Measurements from ENCODE around the gene SLC7A5. TPM values are rescaled to one million over a fixed set of nuclear protein-coding genes. Genes with fewer than 3 reads are reported as not detected.
A peak's percentile ranks its signal among the peaks of the same experiment; 100 is the strongest.
"Not testable (repeated sequence)": the region's sequence is repeated elsewhere in the genome, so short reads cannot be mapped to it uniquely, and the experiment has no call there.

The SLC7A5 gene
- total RNA-seq, 1 donor from 2014 or later = 40.4 TPM

DNA sequence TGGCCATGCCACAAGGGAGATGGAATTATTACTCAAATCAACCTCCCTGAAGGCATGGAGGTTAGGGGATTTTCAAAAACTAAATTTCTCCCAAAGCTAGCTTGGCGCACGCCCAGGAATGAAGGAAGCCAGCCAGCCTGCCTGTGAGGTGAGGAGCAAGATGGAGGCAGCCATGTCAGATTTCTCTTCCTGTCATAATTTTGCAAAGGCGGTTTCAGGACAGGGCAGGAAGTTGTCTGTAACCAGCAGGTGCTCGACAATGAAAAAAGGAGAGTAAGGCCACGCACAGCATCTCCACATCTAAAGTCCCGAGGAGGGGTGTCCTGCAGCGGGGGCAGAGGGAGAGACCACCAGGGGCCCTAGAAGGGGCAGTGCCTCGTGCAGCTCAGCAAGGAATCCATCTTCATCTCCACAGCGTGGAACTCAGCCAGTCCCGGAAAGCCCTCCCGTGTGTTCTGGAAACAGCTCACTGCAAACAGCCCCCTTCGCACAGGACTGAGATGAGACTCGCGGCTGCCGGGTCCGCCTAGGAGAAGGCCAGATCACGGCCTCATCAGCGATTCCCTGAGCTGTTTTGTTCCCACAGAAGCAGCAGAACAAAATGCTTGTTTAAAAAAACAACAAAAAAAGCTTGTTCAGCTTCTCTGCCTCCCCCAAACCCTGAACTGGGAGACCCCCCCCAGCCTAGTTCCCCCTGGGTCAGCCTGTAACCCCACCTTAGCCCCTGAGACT lies 47.8 kb downstream of the SLC7A5 start:
- H3K9me3 Mint-ChIP-seq = no peaks in the 10 kb centered on the region
- TF ChIP-seq, protein P1, sequence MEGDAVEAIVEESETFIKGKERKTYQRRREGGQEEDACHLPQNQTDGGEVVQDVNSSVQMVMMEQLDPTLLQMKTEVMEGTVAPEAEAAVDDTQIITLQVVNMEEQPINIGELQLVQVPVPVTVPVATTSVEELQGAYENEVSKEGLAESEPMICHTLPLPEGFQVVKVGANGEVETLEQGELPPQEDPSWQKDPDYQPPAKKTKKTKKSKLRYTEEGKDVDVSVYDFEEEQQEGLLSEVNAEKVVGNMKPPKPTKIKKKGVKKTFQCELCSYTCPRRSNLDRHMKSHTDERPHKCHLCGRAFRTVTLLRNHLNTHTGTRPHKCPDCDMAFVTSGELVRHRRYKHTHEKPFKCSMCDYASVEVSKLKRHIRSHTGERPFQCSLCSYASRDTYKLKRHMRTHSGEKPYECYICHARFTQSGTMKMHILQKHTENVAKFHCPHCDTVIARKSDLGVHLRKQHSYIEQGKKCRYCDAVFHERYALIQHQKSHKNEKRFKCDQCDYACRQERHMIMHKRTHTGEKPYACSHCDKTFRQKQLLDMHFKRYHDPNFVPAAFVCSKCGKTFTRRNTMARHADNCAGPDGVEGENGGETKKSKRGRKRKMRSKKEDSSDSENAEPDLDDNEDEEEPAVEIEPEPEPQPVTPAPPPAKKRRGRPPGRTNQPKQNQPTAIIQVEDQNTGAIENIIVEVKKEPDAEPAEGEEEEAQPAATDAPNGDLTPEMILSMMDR (conservative IDR thresholded peaks at IDR 0.05) = no peak
- no peaks in the 10 kb centered on the region for H3K36me3 Mint-ChIP-seq
- DNase-seq (ENCODE audit: extremely low spot score, unreplicated experiment) = no peak
- H3K4me1 Mint-ChIP-seq (ENCODE audit: unreplicated experiment) = peaks cover 19% of the 10 kb centered on the region
- peaks cover 6% of the 10 kb centered on the region for H3K27me3 Mint-ChIP-seq
- peak overlapping the region; percentile 70 for H3K27ac Mint-ChIP-seq
- no peak overlapping the region for H3K4me3 Mint-ChIP-seq

DNA sequence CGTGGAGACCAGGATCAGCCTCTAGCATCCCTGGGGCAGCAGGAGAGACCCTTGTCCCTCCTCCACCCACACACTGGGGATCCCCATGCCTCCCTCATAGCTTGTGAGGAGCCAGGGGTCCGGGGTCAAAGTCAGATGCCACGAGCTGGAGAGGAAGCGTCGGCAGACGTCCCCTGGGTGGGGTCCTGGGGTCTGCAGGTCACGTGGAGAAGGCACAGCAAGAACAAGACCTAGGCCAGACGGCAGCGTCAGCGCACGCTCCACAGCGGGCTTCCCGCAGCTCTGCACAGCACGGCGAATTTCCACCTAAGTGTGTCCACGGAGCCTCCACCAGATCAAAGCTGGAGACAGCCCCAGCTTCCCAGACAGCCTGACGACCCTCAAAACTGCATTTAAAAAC lies 49.3 kb downstream of the SLC7A5 start:
- H3K4me3 Mint-ChIP-seq = no peak overlapping the region
- no peak overlapping the region for H3K27ac Mint-ChIP-seq
- H3K9me3 Mint-ChIP-seq = no peaks in the 10 kb centered on the region
- no peaks in the 10 kb centered on the region for H3K36me3 Mint-ChIP-seq
- TF ChIP-seq, protein P1 (conservative IDR thresholded peaks at IDR 0.05) = no peak
- DNase-seq (ENCODE audit: extremely low spot score, unreplicated experiment) = no peak
- H3K4me1 Mint-ChIP-seq (ENCODE audit: unreplicated experiment) = peaks cover 19% of the 10 kb centered on the region
- peaks cover 6% of the 10 kb centered on the region for H3K27me3 Mint-ChIP-seq

DNA sequence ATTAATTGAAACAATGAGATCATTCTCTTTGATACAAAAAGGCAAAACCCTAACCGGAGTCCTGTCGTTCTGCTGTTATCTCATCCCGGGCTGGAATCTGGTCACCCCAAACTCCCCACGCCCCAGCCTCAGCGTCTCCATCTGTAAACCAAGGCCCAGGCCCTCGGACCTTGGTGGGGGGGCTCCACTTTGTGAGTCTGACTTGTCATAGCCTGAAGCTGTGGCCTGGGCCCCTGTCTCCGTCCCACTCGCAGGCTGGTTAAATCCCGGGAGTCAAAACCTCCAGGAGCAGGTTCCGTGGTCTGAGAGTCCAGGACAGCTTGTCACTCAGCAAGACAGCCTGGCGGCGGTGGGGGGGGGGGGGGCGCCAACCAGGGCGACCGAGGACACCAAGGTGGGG lies 50.0 kb downstream of the SLC7A5 start:
- Mint-ChIP-seq H3K4me1 (ENCODE audit: unreplicated experiment) (peaks cover 19% of the 10 kb centered on the region), H3K27ac (no peak overlapping the region), H3K27me3 (peaks cover 6% of the 10 kb centered on the region), H3K9me3 (no peaks in the 10 kb centered on the region), H3K36me3 (no peaks in the 10 kb centered on the region), H3K4me3 (no peak overlapping the region)
- TF ChIP-seq, protein P1 (conservative IDR thresholded peaks at IDR 0.05) = no peak
- no peak for DNase-seq (ENCODE audit: extremely low spot score, unreplicated experiment)

DNA sequence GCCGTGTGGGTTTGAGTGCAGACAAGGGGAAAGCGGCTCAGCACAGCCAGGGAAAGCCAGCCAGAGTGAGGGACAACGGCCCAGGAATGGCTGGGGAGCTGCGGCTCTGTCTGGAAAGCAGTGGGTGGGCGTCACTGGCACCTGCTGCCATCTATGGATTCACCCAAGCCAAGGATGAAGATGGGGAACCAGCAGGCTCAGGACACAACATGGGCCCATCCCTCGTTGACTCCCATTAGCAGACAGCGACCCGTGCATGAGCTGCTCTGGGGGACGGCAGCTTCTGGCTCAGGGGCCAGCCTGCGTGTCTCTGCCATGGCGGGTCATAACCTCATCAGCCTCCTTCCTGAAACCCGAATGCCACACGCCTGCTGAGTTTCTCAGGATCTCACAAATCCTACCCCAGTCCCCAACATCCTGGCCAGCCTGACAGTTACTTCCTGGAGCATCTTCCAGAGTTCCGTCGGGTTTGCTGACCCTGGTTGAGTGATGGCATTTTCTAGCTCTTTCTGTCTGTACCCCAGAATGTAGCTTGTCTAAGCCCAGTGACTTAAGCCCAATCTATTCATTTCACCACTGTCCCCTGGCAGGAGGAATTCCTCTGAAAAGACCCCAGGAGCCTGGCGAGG lies 50.7 kb downstream of the SLC7A5 start:
- Mint-ChIP-seq H3K27ac (no peak overlapping the region), H3K9me3 (no peaks in the 10 kb centered on the region), H3K4me1 (ENCODE audit: unreplicated experiment) (peaks cover 19% of the 10 kb centered on the region), H3K27me3 (peaks cover 6% of the 10 kb centered on the region), H3K36me3 (no peaks in the 10 kb centered on the region), H3K4me3 (no peak overlapping the region)
- no peak for DNase-seq (ENCODE audit: extremely low spot score, unreplicated experiment)
- TF ChIP-seq, protein P1 (conservative IDR thresholded peaks at IDR 0.05) = no peak

- H3K36me3 Mint-ChIP-seq = no peaks in the 10 kb centered on the region
- no peak for DNase-seq (ENCODE audit: extremely low spot score, unreplicated experiment)
- peaks cover 16% of the 10 kb centered on the region for H3K4me1 Mint-ChIP-seq (ENCODE audit: unreplicated experiment)
- H3K9me3 Mint-ChIP-seq = no peaks in the 10 kb centered on the region
- H3K4me3 Mint-ChIP-seq = no peak overlapping the region
- no peak overlapping the region for H3K27ac Mint-ChIP-seq
- TF ChIP-seq, protein P1 (conservative IDR thresholded peaks at IDR 0.05) = no peak
- peaks cover 4% of the 10 kb centered on the region for H3K27me3 Mint-ChIP-seq
Measured at GRCh38 chr16:87817910-87818309, 51.4 kb downstream of the SLC7A5 start.

DNA sequence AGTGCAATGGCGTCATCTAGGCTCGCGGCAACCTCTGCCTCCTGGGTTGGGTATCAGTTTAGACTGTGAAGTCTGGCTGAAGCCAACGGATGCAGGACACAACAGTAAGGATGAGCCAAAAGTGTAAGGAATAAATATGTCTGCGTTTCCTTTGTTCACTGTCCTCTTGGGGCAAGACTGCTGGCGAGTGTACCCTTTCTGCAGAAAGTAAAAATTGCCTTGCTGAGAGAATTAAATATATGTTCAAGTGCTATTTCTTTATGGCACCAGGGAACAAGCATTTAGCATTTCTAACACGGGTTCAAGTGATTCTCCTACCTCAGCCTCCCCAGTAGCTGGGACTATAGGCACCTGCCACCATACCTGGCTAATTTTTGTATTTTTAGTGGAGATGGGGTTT lies 51.9 kb downstream of the SLC7A5 start:
- DNase-seq (ENCODE audit: extremely low spot score, unreplicated experiment); H3K27ac Mint-ChIP-seq; H3K36me3 Mint-ChIP-seq; H3K9me3 Mint-ChIP-seq; H3K4me3 Mint-ChIP-seq; H3K27me3 Mint-ChIP-seq: not testable (repeated sequence)
- H3K4me1 Mint-ChIP-seq (ENCODE audit: unreplicated experiment) = peaks cover 10% of the 10 kb centered on the region
